ENCODE measurements around the gene LCOR.
A peak's percentile ranks its signal among the peaks of the same experiment; 100 is the strongest.

The LCOR gene

DNA sequence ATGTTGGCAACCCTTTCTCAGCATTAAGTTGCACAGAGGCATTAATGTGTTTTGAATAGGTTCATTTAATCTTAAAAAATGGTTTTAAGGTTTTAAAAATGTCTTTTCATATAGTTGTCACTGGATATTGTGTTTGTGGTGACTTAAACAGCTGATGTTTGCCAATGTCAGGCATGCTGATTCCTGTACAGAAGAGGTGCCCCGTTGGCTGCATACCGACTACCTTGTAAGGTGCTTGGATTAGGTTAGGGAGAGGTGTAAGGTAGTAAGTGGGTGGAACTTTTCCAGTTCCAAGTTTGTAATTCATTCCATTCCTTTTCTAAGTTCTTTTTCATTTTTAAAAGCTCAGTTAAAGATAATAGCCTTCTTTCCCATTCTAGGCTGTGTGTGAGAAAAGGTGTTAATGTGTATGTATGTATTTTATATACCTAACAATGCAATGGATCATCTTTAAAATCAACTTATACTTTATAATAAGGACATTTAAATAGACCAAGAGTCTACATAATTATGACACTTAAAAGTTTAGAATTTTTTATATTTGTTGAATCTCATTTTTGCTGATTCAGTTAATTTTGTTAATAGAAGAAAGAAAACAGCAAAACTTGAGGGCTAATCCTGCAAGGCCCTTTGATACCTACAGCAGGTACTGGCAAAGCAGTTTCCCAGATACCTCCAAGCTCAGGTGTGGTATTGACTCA, 155.2 kb downstream of the LCOR start:
- Histone ChIP-seq H3K27me3 (ENCODE audit: insufficient read depth, poor library complexity, severe bottlenecking) (no peaks in the 10 kb centered on the region), H3K4me1 (ENCODE audit: insufficient read depth, poor library complexity, severe bottlenecking) (no peaks in the 10 kb centered on the region), H3K36me3 (ENCODE audit: low read depth) (no peaks in the 10 kb centered on the region), H3K4me3 (ENCODE audit: severe bottlenecking) (no peak overlapping the region), H3K27ac (ENCODE audit: poor library complexity, severe bottlenecking) (no peak overlapping the region), H3K9me3 (ENCODE audit: severe bottlenecking) (no peaks in the 10 kb centered on the region)
- TF ChIP-seq, protein P1, sequence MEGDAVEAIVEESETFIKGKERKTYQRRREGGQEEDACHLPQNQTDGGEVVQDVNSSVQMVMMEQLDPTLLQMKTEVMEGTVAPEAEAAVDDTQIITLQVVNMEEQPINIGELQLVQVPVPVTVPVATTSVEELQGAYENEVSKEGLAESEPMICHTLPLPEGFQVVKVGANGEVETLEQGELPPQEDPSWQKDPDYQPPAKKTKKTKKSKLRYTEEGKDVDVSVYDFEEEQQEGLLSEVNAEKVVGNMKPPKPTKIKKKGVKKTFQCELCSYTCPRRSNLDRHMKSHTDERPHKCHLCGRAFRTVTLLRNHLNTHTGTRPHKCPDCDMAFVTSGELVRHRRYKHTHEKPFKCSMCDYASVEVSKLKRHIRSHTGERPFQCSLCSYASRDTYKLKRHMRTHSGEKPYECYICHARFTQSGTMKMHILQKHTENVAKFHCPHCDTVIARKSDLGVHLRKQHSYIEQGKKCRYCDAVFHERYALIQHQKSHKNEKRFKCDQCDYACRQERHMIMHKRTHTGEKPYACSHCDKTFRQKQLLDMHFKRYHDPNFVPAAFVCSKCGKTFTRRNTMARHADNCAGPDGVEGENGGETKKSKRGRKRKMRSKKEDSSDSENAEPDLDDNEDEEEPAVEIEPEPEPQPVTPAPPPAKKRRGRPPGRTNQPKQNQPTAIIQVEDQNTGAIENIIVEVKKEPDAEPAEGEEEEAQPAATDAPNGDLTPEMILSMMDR (IDR thresholded peaks at IDR 0.05; ENCODE audit: poor library complexity, severe bottlenecking): no peak
- no peak for ATAC-seq (ENCODE audit: low read depth)
- no peak for DNase-seq (ENCODE audit: low spot score)

DNA sequence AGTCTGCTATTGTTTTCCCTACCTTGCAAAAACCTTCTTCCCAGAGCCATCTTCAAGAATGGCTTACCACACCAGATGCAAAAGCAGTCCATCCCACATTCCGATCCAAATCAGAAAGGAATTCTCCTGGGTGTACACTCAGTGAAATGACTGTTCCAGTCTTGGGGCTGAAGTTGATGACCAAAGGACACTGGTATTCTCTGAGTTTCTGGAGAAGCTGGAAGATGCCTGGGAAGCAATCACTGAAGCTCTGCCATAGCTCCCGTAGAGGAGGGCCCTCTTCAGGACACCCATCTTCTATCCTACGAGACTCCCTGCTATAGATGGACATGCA, 155.7 kb downstream of the LCOR start:
- no peak overlapping the region for H3K27ac ChIP-seq (ENCODE audit: poor library complexity, severe bottlenecking)
- no peak for DNase-seq (ENCODE audit: low spot score)
- TF ChIP-seq, protein P1 (IDR thresholded peaks at IDR 0.05; ENCODE audit: poor library complexity, severe bottlenecking): no peak

DNA sequence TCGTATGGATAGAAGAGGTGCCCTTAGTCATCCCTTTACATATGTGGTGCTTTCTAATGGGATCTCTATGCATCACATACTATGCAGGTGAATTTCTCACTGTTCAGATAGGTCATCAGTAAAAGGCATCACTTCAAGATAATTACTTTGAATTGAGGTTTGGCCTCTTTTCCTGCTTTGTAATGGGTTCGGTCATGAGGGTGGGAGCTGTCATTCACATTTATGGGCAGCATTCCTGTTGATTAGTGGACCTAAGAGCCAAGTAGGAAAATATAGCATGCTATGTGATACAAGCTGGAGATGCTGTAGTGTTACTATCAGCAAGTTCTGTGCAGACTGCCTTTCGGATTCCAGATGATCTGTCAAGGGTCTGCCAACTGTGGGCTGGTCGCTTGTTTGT, 156.3 kb downstream of the LCOR start:
- Histone ChIP-seq H3K9me3 (ENCODE audit: severe bottlenecking) (no peaks in the 10 kb centered on the region), H3K27me3 (ENCODE audit: insufficient read depth, poor library complexity, severe bottlenecking) (no peaks in the 10 kb centered on the region), H3K4me3 (ENCODE audit: severe bottlenecking) (no peak overlapping the region), H3K27ac (ENCODE audit: poor library complexity, severe bottlenecking) (no peak overlapping the region), H3K36me3 (ENCODE audit: low read depth) (no peaks in the 10 kb centered on the region), H3K4me1 (ENCODE audit: insufficient read depth, poor library complexity, severe bottlenecking) (no peaks in the 10 kb centered on the region)
- no peak for ATAC-seq (ENCODE audit: low read depth)
- DNase-seq (ENCODE audit: low spot score): no peak
- TF ChIP-seq, protein P1 (IDR thresholded peaks at IDR 0.05; ENCODE audit: poor library complexity, severe bottlenecking): no peak

More for the DNA sequence above, 155.7 kb downstream of the LCOR start:
- H3K9me3 ChIP-seq (ENCODE audit: severe bottlenecking): no peaks in the 10 kb centered on the region
- H3K4me1 ChIP-seq (ENCODE audit: insufficient read depth, poor library complexity, severe bottlenecking): no peaks in the 10 kb centered on the region
- no peak overlapping the region for H3K4me3 ChIP-seq (ENCODE audit: severe bottlenecking)
- no peak for ATAC-seq (ENCODE audit: low read depth)
- H3K27me3 ChIP-seq (ENCODE audit: insufficient read depth, poor library complexity, severe bottlenecking): no peaks in the 10 kb centered on the region
- no peaks in the 10 kb centered on the region for H3K36me3 ChIP-seq (ENCODE audit: low read depth)

DNA sequence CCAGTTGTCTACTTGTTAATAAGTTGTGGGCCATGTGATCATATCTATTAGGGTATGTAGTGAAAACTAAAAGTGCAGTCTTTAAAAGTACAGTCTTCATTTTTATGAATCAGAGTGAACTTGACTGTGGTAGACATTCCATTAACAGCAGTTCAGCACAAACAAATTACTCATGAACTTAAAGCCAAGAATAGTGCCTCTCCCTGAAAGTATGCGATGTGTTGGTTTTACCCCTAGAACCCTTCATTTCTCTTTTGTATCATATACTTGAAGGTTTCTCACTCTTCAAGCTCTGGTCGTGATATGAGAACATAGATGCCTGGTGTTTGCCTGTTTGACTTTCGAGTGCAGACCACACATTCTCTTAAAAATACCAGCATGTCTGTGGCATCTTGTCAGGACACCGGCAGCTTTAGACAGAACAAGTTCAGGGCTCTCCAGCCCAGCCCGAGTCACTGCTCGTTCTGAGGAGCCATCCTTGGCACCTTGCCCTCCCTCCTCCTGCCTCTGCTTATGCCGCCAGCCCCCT, 159.3 kb downstream of the LCOR start:
- peak; percentile 79 for ATAC-seq (ENCODE audit: low read depth)
- TF ChIP-seq, protein P1 (IDR thresholded peaks at IDR 0.05; ENCODE audit: poor library complexity, severe bottlenecking): no peak
- H3K27me3 ChIP-seq (ENCODE audit: insufficient read depth, poor library complexity, severe bottlenecking): no peaks in the 10 kb centered on the region
- H3K36me3 ChIP-seq (ENCODE audit: low read depth): no peaks in the 10 kb centered on the region
- H3K4me3 ChIP-seq (ENCODE audit: severe bottlenecking): no peak overlapping the region
- no peak for DNase-seq (ENCODE audit: low spot score)
- H3K27ac ChIP-seq (ENCODE audit: poor library complexity, severe bottlenecking): no peak overlapping the region
- no peaks in the 10 kb centered on the region for H3K4me1 ChIP-seq (ENCODE audit: insufficient read depth, poor library complexity, severe bottlenecking)
- no peaks in the 10 kb centered on the region for H3K9me3 ChIP-seq (ENCODE audit: severe bottlenecking)

DNA sequence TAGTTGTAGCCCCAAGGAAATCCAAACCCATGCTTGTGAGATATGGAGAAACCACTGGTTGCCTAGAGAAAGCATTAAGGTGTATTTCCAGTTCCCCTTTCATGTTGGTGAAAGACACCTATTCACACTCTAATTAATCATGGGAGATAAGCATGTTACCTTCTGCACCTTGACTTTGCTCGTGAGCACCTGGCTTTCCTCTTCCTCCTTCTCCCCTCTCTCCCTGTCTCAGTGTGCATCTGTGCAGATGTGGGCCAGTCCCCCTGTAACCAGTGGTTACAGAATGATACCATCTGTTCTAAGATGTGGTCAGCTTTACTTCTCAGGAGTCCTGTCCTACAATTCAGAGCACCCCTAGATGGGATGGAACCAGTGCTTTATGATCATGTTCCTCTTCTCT, 160.6 kb downstream of the LCOR start:
- no peak for DNase-seq (ENCODE audit: low spot score)
- H3K9me3 ChIP-seq (ENCODE audit: severe bottlenecking): no peaks in the 10 kb centered on the region
- H3K36me3 ChIP-seq (ENCODE audit: low read depth): no peaks in the 10 kb centered on the region
- TF ChIP-seq, protein P1 (IDR thresholded peaks at IDR 0.05; ENCODE audit: poor library complexity, severe bottlenecking): no peak
- no peak for ATAC-seq (ENCODE audit: low read depth)
- no peak overlapping the region for H3K4me3 ChIP-seq (ENCODE audit: severe bottlenecking)
- H3K4me1 ChIP-seq (ENCODE audit: insufficient read depth, poor library complexity, severe bottlenecking): no peaks in the 10 kb centered on the region
- no peak overlapping the region for H3K27ac ChIP-seq (ENCODE audit: poor library complexity, severe bottlenecking)
- H3K27me3 ChIP-seq (ENCODE audit: insufficient read depth, poor library complexity, severe bottlenecking): no peaks in the 10 kb centered on the region

Measured in RWPE2 (cell line).